Thymus (tissue), 11 donors: ENCODE measurements around the gene ATP1A2. TPM values are rescaled to one million over a fixed set of nuclear protein-coding genes. Genes with fewer than 3 reads are reported as not detected.
"Not testable (repeated sequence)": the region's sequence is repeated elsewhere in the genome, so short reads cannot be mapped to it uniquely, and the experiment has no call there.

Experiments used
- DNase-seq, 9 donors: peaks; one replicate each; pipeline ENCODE4 v3.0.0-alpha.2; 2013; ENCODE audit warnings: low spot score in 9 of 9, low read depth in 6 of 9, missing footprints in 1 of 9
- H3K27ac ChIP-seq, 2 donors: one replicate each; pipeline ENCODE4 v1.5.1; 2013; ENCODE audit warnings: control low read depth in 1 of 2, low read depth in 1 of 2, low read length in 1 of 2, mild to moderate bottlenecking in 1 of 2, moderate library complexity in 1 of 2
- H3K27me3 ChIP-seq, 2 donors: one replicate each; pipeline ENCODE4 v1.5.1; 2013; ENCODE audit warnings: low read length in 1 of 2; ENCODE audit not compliant: control insufficient read depth in 2 of 2, insufficient read depth in 1 of 2
- H3K36me3 ChIP-seq, 2 donors: one replicate each; pipeline ENCODE4 v1.5.1; 2013; ENCODE audit warnings: low read length in 1 of 2, mild to moderate bottlenecking in 1 of 2, moderate library complexity in 1 of 2; ENCODE audit not compliant: control insufficient read depth in 2 of 2, insufficient read depth in 2 of 2
- H3K4me1 ChIP-seq, 2 donors: one replicate each; pipeline ENCODE4 v1.5.1; 2013; ENCODE audit warnings: low read length in 2 of 2; ENCODE audit not compliant: control insufficient read depth in 2 of 2, insufficient read depth in 2 of 2
- H3K4me3 ChIP-seq, 2 donors: one replicate each; pipeline ENCODE4 v1.5.1; 2013; ENCODE audit warnings: low read length in 2 of 2, control low read depth in 1 of 2, mild to moderate bottlenecking in 1 of 2
- H3K9me3 ChIP-seq, 2 donors: one replicate each; pipeline ENCODE4 v1.5.1; 2013; ENCODE audit warnings: low read length in 1 of 2, mild to moderate bottlenecking in 1 of 2; ENCODE audit not compliant: control insufficient read depth in 2 of 2, insufficient read depth in 1 of 2
- WGBS: extraction: QIAGEN DNeasy Blood & Tissue Kit; methylation state at CpG from one replicate; pipeline ENCODE4 v1.1.7; 2013; 5-methylcytosine and 5-hydroxymethylcytosine counted together
- polyA plus RNA-seq: library from polyadenylated mRNA; stranded (reverse); fragments of 200-250 nt; gene quantifications from one replicate; pipeline ENCODE4 v1.2.3, GENCODE V29; 2013
- total RNA-seq: library from RNA; stranded (reverse); fragments of 120-200 nt; gene quantifications from one replicate; pipeline ENCODE4 v1.2.4, GENCODE V29; 2013
- donor health status: healthy.

ATP1A2 gene
- total and polyA plus RNA-seq, 2 donors, result 0.38 to 1.3 TPM

GRCh38 chr1:160126342-160126741 lies 10.8 kb downstream of the ATP1A2 start:
- H3K36me3 ChIP-seq, H3K4me1 ChIP-seq, H3K27me3 ChIP-seq, H3K9me3 ChIP-seq, H3K27ac ChIP-seq, H3K4me3 ChIP-seq, DNase-seq: not testable (repeated sequence)
- WGBS, result 74% methylated on average over 4 of the region's 4 CpGs

DNA sequence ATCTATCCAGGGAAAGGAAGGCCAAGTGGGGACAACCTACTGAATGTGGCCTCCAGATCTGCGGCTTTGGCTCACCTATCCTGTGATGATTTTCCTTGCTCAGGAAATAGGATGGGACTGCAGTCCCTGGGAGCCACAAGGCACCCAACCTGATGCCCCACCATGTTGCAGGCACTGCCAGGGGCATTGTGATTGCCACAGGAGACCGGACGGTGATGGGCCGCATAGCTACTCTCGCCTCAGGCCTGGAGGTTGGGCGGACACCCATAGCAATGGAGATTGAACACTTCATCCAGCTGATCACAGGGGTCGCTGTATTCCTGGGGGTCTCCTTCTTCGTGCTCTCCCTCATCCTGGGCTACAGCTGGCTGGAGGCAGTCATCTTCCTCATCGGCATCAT lies 11.8 kb downstream of the ATP1A2 start:
- Histone ChIP-seq H3K36me3 (no peaks in the 10 kb centered on the region), H3K27me3 (peaks cover 0 to 6% of the 10 kb centered on the region in 2 donors), H3K4me1 (no peaks in the 10 kb centered on the region), H3K9me3 (no peaks in the 10 kb centered on the region), H3K4me3 (no peak overlapping the region), H3K27ac (no peak overlapping the region)
- DNase-seq, result no peak
- WGBS, result 99% methylated on average over 9 of the region's 9 CpGs

GRCh38 chr1:160127865-160128523 lies 12.4 kb downstream of the ATP1A2 start:
- DNase-seq, result no peak
- Histone ChIP-seq H3K27me3 (peaks cover 0 to 6% of the 10 kb centered on the region in 2 donors), H3K27ac (no peak overlapping the region), H3K36me3 (no peaks in the 10 kb centered on the region), H3K9me3 (no peaks in the 10 kb centered on the region), H3K4me3 (no peak overlapping the region), H3K4me1 (no peaks in the 10 kb centered on the region)
- 91% methylated on average over 7 of the region's 7 CpGs for WGBS

- Histone ChIP-seq H3K27me3 (peaks cover 0 to 6% of the 10 kb centered on the region in 2 donors), H3K27ac (no peak overlapping the region), H3K36me3 (no peaks in the 10 kb centered on the region), H3K9me3 (no peaks in the 10 kb centered on the region), H3K4me1 (no peaks in the 10 kb centered on the region), H3K4me3 (no peak overlapping the region)
- DNase-seq, result no peak
- 93% methylated on average over 18 of the region's 18 CpGs for WGBS
These were observed 13.1 kb downstream of the ATP1A2 start for GRCh38 chr1:160128636-160129035.

DNA sequence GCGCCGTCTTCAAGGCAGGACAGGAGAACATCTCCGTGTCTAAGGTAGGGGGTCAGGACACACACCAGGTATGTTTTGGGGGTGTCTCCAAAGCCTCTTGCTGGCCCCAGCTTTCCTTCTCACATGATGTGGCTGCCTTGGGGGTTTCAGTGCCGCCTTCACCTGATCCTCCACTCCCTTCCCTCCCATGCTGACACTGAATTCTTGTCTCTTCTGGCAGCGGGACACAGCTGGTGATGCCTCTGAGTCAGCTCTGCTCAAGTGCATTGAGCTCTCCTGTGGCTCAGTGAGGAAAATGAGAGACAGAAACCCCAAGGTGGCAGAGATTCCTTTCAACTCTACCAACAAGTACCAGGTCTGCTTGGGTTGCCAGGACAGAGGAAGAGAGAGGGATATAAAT lies 13.5 kb downstream of the ATP1A2 start:
- no peak for DNase-seq
- H3K27ac ChIP-seq, result no peak overlapping the region
- 97% methylated on average over 5 of the region's 5 CpGs for WGBS

GRCh38 chr1:160129558-160129957 lies 14.0 kb downstream of the ATP1A2 start:
- H3K9me3 ChIP-seq, result no peaks in the 10 kb centered on the region
- H3K4me1 ChIP-seq, result no peaks in the 10 kb centered on the region
- H3K4me3 ChIP-seq, result no peak overlapping the region
- H3K36me3 ChIP-seq, result no peaks in the 10 kb centered on the region
- DNase-seq, result no peak
- 91% methylated on average over 3 of the region's 3 CpGs for WGBS
- H3K27ac ChIP-seq, result no peak overlapping the region
- H3K27me3 ChIP-seq, result peaks cover 0 to 6% of the 10 kb centered on the region in 2 donors

More for the DNA sequence above, 13.5 kb downstream of the ATP1A2 start:
- Histone ChIP-seq H3K4me3 (no peak overlapping the region), H3K9me3 (no peaks in the 10 kb centered on the region), H3K4me1 (no peaks in the 10 kb centered on the region), H3K27me3 (peaks cover 0 to 6% of the 10 kb centered on the region in 2 donors), H3K36me3 (no peaks in the 10 kb centered on the region)

GRCh38 chr1:160129966-160130365 lies 14.4 kb downstream of the ATP1A2 start:
- WGBS, result 93% methylated on average over 11 of the region's 11 CpGs
- H3K27me3 ChIP-seq, result peaks cover 0 to 6% of the 10 kb centered on the region in 2 donors

DNA sequence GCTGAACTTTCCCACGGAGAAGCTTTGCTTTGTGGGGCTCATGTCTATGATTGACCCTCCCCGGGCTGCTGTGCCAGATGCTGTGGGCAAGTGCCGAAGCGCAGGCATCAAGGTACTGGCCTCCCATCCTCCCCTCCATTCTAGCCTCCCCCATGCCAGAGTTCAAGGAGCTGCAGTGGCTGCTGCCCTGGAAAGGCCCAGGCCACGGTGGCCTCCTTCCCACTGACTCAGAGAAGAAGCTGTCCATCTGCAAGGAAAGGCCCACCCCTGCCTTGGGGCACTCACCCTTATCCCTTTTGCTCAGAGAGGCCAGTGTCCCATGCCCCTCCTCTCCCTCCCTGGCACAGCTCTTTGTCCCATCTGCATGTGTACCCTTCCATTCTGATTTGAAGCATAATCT lies 14.9 kb downstream of the ATP1A2 start:
- Histone ChIP-seq H3K27ac (no peak overlapping the region), H3K36me3 (no peaks in the 10 kb centered on the region), H3K27me3 (peaks cover 0 to 6% of the 10 kb centered on the region in 2 donors), H3K4me3 (no peak overlapping the region), H3K4me1 (no peaks in the 10 kb centered on the region), H3K9me3 (no peaks in the 10 kb centered on the region)
- no peak for DNase-seq
- WGBS, result 94% methylated on average over 5 of the region's 5 CpGs

More at GRCh38 chr1:160129966-160130365, 14.4 kb downstream of the ATP1A2 start:
- no peaks in the 10 kb centered on the region for H3K4me1 ChIP-seq
- no peaks in the 10 kb centered on the region for H3K36me3 ChIP-seq
- no peak overlapping the region for H3K27ac ChIP-seq
- H3K9me3 ChIP-seq, result no peaks in the 10 kb centered on the region
- no peak for DNase-seq
- H3K4me3 ChIP-seq, result no peak overlapping the region

- WGBS, result 97% methylated on average over 1 of the region's 1 CpG
- DNase-seq, result no peak
- Histone ChIP-seq H3K36me3 (no peaks in the 10 kb centered on the region), H3K27ac (no peak overlapping the region), H3K27me3 (peaks cover 0 to 6% of the 10 kb centered on the region in 2 donors), H3K9me3 (no peaks in the 10 kb centered on the region), H3K4me1 (no peaks in the 10 kb centered on the region), H3K4me3 (no peak overlapping the region)
These were observed 15.4 kb downstream of the ATP1A2 start for GRCh38 chr1:160130939-160131338.
